H1 (cell line): ENCODE data around the gene MAGIX. TPM values are rescaled to one million over a fixed set of nuclear protein-coding genes. Genes with fewer than 3 reads are reported as not detected.

Experiments
- CTCF ChIA-PET: fragments of 300-600 bp; sonication (Branson Sonifier 250); formaldehyde crosslinking; loops from one replicate; lab custom pipeline; 2021; ENCODE audit not compliant: partially characterized antibody; lab: Charles Lee
- POLR2A ChIA-PET: fragments of 300-600 bp; sonication (Branson Sonifier 250); formaldehyde crosslinking; loops from one replicate; lab custom pipeline; 2021; ENCODE audit warnings: inconsistent platforms; ENCODE audit not compliant: partially characterized antibody; lab: Charles Lee
- DNase-seq, 2 experiments: peaks; one replicate each; pipeline versions ENCODE4 v3.0.0 to v3.0.0-alpha.2; 2010 to 2022; ENCODE audit warnings: low spot score in 2 of 2, low read depth in 1 of 2, mixed read lengths in 1 of 2
- FAIRE-seq: peaks from 2 replicates; lab custom pipeline; 2011; peaks lifted over from hg19 to GRCh38; lab: Jason Lieb, UNC
- H2AFZ ChIP-seq: 2 replicates; pipeline ENCODE4 v1.8.1; 2012; ENCODE audit warnings: low read length, inconsistent platforms
- H2AK5ac ChIP-seq: 2 replicates; pipeline ENCODE4 v1.6.1; 2013; ENCODE audit warnings: low read depth, low read length
- H2BK120ac ChIP-seq: replicated peaks from 2 replicates; pipeline ENCODE3; 2013; ENCODE audit warnings: low read depth, low read length, inconsistent platforms
- H2BK12ac ChIP-seq: 2 replicates; pipeline ENCODE4 v1.6.1; 2013; ENCODE audit warnings: low read depth, low read length
- H2BK15ac ChIP-seq: 2 replicates; pipeline ENCODE4 v1.6.1; 2013; ENCODE audit warnings: low read length
- H2BK20ac ChIP-seq: 2 replicates; pipeline ENCODE4 v1.6.1; 2013; ENCODE audit warnings: low read length
- H2BK5ac ChIP-seq: 2 replicates; pipeline ENCODE4 v1.6.1; 2013; ENCODE audit warnings: low read depth, low read length
- H3K14ac ChIP-seq: 2 replicates; pipeline ENCODE4 v1.6.1; 2013; ENCODE audit warnings: inconsistent platforms; ENCODE audit not compliant: insufficient read length
- H3K18ac ChIP-seq: 2 replicates; pipeline ENCODE4 v1.6.1; 2013; ENCODE audit warnings: low read length; ENCODE audit errors: extremely low read depth
- H3K23ac ChIP-seq: 2 replicates; pipeline ENCODE4 v1.6.1; 2013; ENCODE audit warnings: inconsistent platforms; ENCODE audit not compliant: insufficient read length
- H3K23me2 ChIP-seq: 2 replicates; pipeline ENCODE4 v1.6.1; 2013; ENCODE audit warnings: low read depth, low read length
- H3K27ac ChIP-seq: 2 replicates; pipeline ENCODE4 v1.6.1; 2011; ENCODE audit warnings: low read depth, low read length, inconsistent platforms
- H3K27me3 ChIP-seq, 4 experiments: replicated peaks in 1 of 4; 1 replicate in 1 of 4; 2 replicates in 3 of 4; pipeline versions ENCODE4 v1.6.1 to v1.8.1; 2011 to 2013; ENCODE audit warnings: low read length in 3 of 4, mild to moderate bottlenecking in 3 of 4, inconsistent platforms in 2 of 4, mixed read lengths in 2 of 4, moderate library complexity in 1 of 4; ENCODE audit not compliant: control insufficient read depth in 3 of 4, insufficient read depth in 3 of 4; ENCODE audit errors: extremely low read depth in 1 of 4
- H3K36me3 ChIP-seq, 4 experiments: 2 replicates each; pipeline versions ENCODE4 v1.6.1 to v1.8.1; 2011 to 2013; ENCODE audit warnings: mild to moderate bottlenecking in 4 of 4, low read length in 3 of 4, moderate library complexity in 2 of 4, control low read depth in 1 of 4, inconsistent platforms in 1 of 4; ENCODE audit not compliant: insufficient read depth in 4 of 4, control insufficient read depth in 2 of 4
- H3K4ac ChIP-seq: replicated peaks from 2 replicates; pipeline ENCODE3; 2013; ENCODE audit warnings: low read length, low read depth, mixed read lengths, inconsistent platforms; ENCODE audit not compliant: insufficient read length
- H3K4me1 ChIP-seq, 4 experiments: replicated peaks in 1 of 4; 1 replicate in 1 of 4; 2 replicates in 3 of 4; pipeline versions ENCODE4 v1.6.1 to v1.8.1; 2011 to 2013; ENCODE audit warnings: low read length in 3 of 4, inconsistent platforms in 2 of 4, mixed read lengths in 1 of 4; ENCODE audit not compliant: insufficient read depth in 4 of 4, control insufficient read depth in 3 of 4
- H3K4me2 ChIP-seq, 2 experiments: 2 replicates each; pipeline versions ENCODE4 v1.6.1 to v1.8.1; 2011 to 2013; ENCODE audit warnings: low read depth in 2 of 2, low read length in 2 of 2, control low read depth in 1 of 2, inconsistent platforms in 1 of 2, mild to moderate bottlenecking in 1 of 2; ENCODE audit not compliant: insufficient read depth in 1 of 2
- H3K4me3 ChIP-seq, 4 experiments: fragments of 200-600, 300-600 bp in 1 of 4; sonication (generic), shearing (Covaris generic), sonication (Bioruptor Twin) in 1 of 4; 2 replicates each; pipeline versions ENCODE4 v1.5.1 to v1.8.1; 2011 to 2016; ENCODE audit warnings: low read length in 4 of 4, low read depth in 3 of 4, control low read depth in 2 of 4, inconsistent platforms in 2 of 4, mild to moderate bottlenecking in 2 of 4, mixed read lengths in 1 of 4, moderate library complexity in 1 of 4; ENCODE audit not compliant: insufficient read depth in 2 of 4; ENCODE audit errors: extremely low read depth in 1 of 4
- H3K56ac ChIP-seq: replicated peaks from 2 replicates; pipeline ENCODE3; 2013; ENCODE audit warnings: low read depth, mild to moderate bottlenecking, mixed read lengths, low read length, inconsistent platforms; ENCODE audit not compliant: insufficient read length
- H3K79me1 ChIP-seq: 2 replicates; pipeline ENCODE4 v1.6.1; 2013; ENCODE audit warnings: low read depth, low read length, control low read depth
- H3K79me2 ChIP-seq, 2 experiments: 2 replicates each; pipeline versions ENCODE4 v1.6.1 to v1.8.1; 2012 to 2013; ENCODE audit warnings: low read length in 2 of 2, mild to moderate bottlenecking in 2 of 2, inconsistent platforms in 1 of 2; ENCODE audit not compliant: insufficient read depth in 2 of 2, control insufficient read depth in 1 of 2
- H3K9ac ChIP-seq, 4 experiments: replicated peaks in 1 of 4; 1 replicate in 1 of 4; 2 replicates in 3 of 4; pipeline versions ENCODE4 v1.6.1 to v1.8.1; 2011 to 2013; ENCODE audit warnings: low read depth in 3 of 4, low read length in 3 of 4, control low read depth in 2 of 4, mild to moderate bottlenecking in 2 of 4, moderate library complexity in 2 of 4, inconsistent platforms in 1 of 4; ENCODE audit errors: extremely low read depth in 1 of 4
- H3K9me3 ChIP-seq, 2 experiments: 2 replicates each; pipeline versions ENCODE4 v1.6.1 to v1.8.1; 2012 to 2013; ENCODE audit warnings: mild to moderate bottlenecking in 2 of 2, moderate library complexity in 2 of 2, control low read depth in 1 of 2, inconsistent platforms in 1 of 2, low read depth in 1 of 2, low read length in 1 of 2, mixed read lengths in 1 of 2; ENCODE audit not compliant: insufficient read depth in 2 of 2
- H4K20me1 ChIP-seq, 2 experiments: replicated peaks in 1 of 2; 2 replicates each; pipeline versions ENCODE3 to v1.8.1; 2011 to 2013; ENCODE audit warnings: inconsistent platforms in 2 of 2, low read length in 2 of 2, mild to moderate bottlenecking in 1 of 2; ENCODE audit not compliant: insufficient read depth in 2 of 2, control insufficient read depth in 1 of 2
- H4K5ac ChIP-seq: 2 replicates; pipeline ENCODE4 v1.6.1; 2013; ENCODE audit warnings: low read length, low read depth, mixed read lengths, inconsistent platforms; ENCODE audit not compliant: insufficient read length
- H4K8ac ChIP-seq: 2 replicates; pipeline ENCODE4 v1.8.0; 2013; ENCODE audit warnings: mild to moderate bottlenecking, moderate library complexity, low read length, inconsistent platforms; ENCODE audit not compliant: insufficient read depth; ENCODE audit errors: extremely low read depth
- H4K91ac ChIP-seq: replicated peaks from 2 replicates; pipeline ENCODE3; 2013; ENCODE audit warnings: low read length, mixed read lengths, inconsistent platforms; ENCODE audit not compliant: insufficient read length
- KDM4A ChIP-seq: IDR thresholded peaks from one replicate; pipeline ENCODE4 v1.7.1; 2012; ENCODE audit warnings: low read depth, mild to moderate bottlenecking, moderate library complexity, low read length, inconsistent platforms; ENCODE audit not compliant: severe bottlenecking
- SP4 ChIP-seq: IDR thresholded peaks from 2 replicates; pipeline ENCODE4 v1.6.1; 2012; ENCODE audit warnings: low read length, inconsistent platforms
- WGBS, 2 experiments: shearing (Covaris generic) in 1 of 2; methylation state at CpG; one replicate each; pipeline versions ENCODE4 v1.1.6 to v1.1.7; 2013 to 2015; ENCODE audit warnings: low lambda C conversion rate in 2 of 2, mixed read lengths in 2 of 2, inconsistent platforms in 1 of 2, low coverage in 1 of 2, missing lambda C conversion rate in 1 of 2; ENCODE audit not compliant: insufficient replicate concordance in 2 of 2, insufficient coverage in 1 of 2, insufficient read length in 1 of 2; ENCODE audit errors: extremely low coverage in 1 of 2, missing lambda C conversion rate in 1 of 2; 5-methylcytosine and 5-hydroxymethylcytosine counted together
- polyA plus RNA-seq, 7 experiments: library from polyadenylated mRNA; depleted of rRNA in 3 of 7; stranded (reverse) in 5 of 7; unstranded in 2 of 7; fragments of >200 nt in 5 of 7; fragments of 200-250 nt in 2 of 7; gene quantifications; 1 replicate in 5 of 7; 2 replicates in 1 of 7; 4 replicates in 1 of 7; pipeline versions ENCODE4 v1.2.1 to v1.2.3, GENCODE V29; 2011 to 2013; ENCODE audit warnings: missing spikeins in 2 of 7, mixed read lengths in 2 of 7
- total RNA-seq: library from RNA; stranded (reverse); fragmentation: NEBNext Ultra II Directional; extraction: Animal tissue kit (Norgen Biotek cat#: 25700); gene quantifications from 2 replicates; pipeline ENCODE4 v1.2.1, GENCODE V29; 2021

MAGIX gene
- total and polyA plus RNA-seq, 2 of the 8 experiments (the other 6 are each of a cell fraction or from before 2014, with no cell fraction given), result 0.37 to 1.1 TPM

DNA sequence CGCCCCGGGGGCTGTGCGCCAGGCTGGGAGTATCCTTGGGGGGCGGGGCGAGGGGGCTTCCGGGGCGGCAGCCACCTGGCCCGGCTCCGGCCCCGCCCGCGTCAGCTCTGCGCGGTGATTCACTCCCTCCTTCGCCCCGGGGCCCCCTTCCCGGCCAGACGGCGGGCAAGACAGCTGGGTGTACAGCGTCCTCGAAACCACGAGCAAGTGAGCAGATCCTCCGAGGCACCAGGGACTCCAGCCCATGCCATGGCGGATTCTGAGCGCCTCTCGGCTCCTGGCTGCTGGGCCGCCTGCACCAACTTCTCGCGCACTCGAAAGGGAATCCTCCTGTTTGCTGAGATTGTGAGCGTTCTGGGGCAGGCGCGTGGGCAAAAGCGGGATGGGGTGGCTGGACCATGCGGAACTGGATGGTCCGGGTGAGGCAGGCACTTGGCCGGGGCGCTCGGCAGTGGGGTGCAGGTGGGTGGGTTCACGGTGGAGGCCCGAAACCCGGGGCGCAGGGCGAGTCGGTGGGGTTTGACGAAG, 9.3 kb downstream of the MAGIX start, which contains the start of gene PLP2:
TSS of gene PLP2 (plus strand) at position 147 of the 528 bp plus-strand sequence. CDS start at position 250, 103 bp downstream.
- no peak for TF ChIP-seq SP4
- TF ChIP-seq KDM4A, result peak; percentile 55
- WGBS, 2 experiments, result 3% methylated on average over 19 of the region's 46 CpGs; no CpG with 5 or more reads in 1 of the 2 experiments
- H3K23me2 ChIP-seq, result peaks cover 8% of the 10 kb centered on the region; the same call in 1 of the 2 replicates
- H3K9ac ChIP-seq, result peak within 1 kb of the TSS in 1 of 4 experiments; percentile 30; a peak in 1 of 7 replicates
- H4K5ac ChIP-seq, result no peak within 1 kb of the TSS
- H3K18ac ChIP-seq, result no peak within 1 kb of the TSS; the same call in none of the 2 replicates
- CTCF ChIA-PET, result no interaction called here
- no peaks in the 10 kb centered on the region for H3K9me3 ChIP-seq
- H3K4me1 ChIP-seq, result peaks cover 0 to 6% (median 3%) of the 10 kb centered on the region in 4 experiments; a peak in 4 of 7 replicates
- peaks cover 0 to 2% of the 10 kb centered on the region in 2 experiments for H4K20me1 ChIP-seq
- H4K8ac ChIP-seq, result no peak within 1 kb of the TSS
- no peak within 1 kb of the TSS for H2AK5ac ChIP-seq
- no peak within 1 kb of the TSS for H3K4ac ChIP-seq
- no peak within 1 kb of the TSS for H2BK5ac ChIP-seq
- H3K56ac ChIP-seq, result no peak within 1 kb of the TSS
- no peak within 1 kb of the TSS for H2BK15ac ChIP-seq
- no peak within 1 kb of the TSS for H2BK12ac ChIP-seq
- DNase-seq (peak in 1 of 2 experiments; percentile 48), FAIRE-seq (no peak)
- H3K23ac ChIP-seq, result no peak within 1 kb of the TSS
- H2AFZ ChIP-seq, result no peak within 1 kb of the TSS; the same call in 1 of the 2 replicates
- no peak within 1 kb of the TSS for H3K14ac ChIP-seq
- peaks cover 0 to 4% (median 0%) of the 10 kb centered on the region in 4 experiments; a peak in 3 of 8 replicates for H3K36me3 ChIP-seq
- H2BK120ac ChIP-seq, result no peak within 1 kb of the TSS
- no peaks in the 10 kb centered on the region for H3K79me2 ChIP-seq
- H3K79me1 ChIP-seq, result no peaks in the 10 kb centered on the region
- H3K27me3 ChIP-seq, result peaks cover 0 to 8% (median 5%) of the 10 kb centered on the region in 4 experiments; a peak in 5 of 7 replicates
- POLR2A ChIA-PET, result interaction anchor here (0.9 to 1.5 kb wide), 3 partner anchors 10 to 19 kb away, joined by 3 to 4 read pairs (median 3); no protein-coding TSS in a partner anchor
- no peak within 1 kb of the TSS for H2BK20ac ChIP-seq
- H3K4me2 ChIP-seq, result peak within 1 kb of the TSS; percentile 71 to 82
- no peak within 1 kb of the TSS for H3K27ac ChIP-seq
- H4K91ac ChIP-seq, result no peak within 1 kb of the TSS
- H3K4me3 ChIP-seq, result peak within 1 kb of the TSS; percentile 42 to 66 (median 46)
